Panc1 (cell line): ENCODE measurements around the gene DST. TPM values are rescaled to one million over a fixed set of nuclear protein-coding genes. Genes with fewer than 3 reads are reported as not detected.

Experiments
- ATAC-seq: fragments of 200-7000 bp; cut with Tn5 transposase; 2 replicates; pipeline ENCODE4 v1.9.1; 2020; ENCODE audit warnings: mild to moderate bottlenecking, moderate library complexity
- BruUV-seq: library from RNA; stranded (reverse); fragments of 400-500 nt; replicated peaks from 2 replicates; lab custom pipeline; 2021; lab: Mats Ljungman, UMichigan
- CTCF ChIA-PET: fragments of 300-600 bp; sonication (Branson Sonifier 250); formaldehyde crosslinking; loops from one replicate; lab custom pipeline; 2022; ENCODE audit warnings: antibody characterized with exemption; lab: Charles Lee
- POLR2A ChIA-PET: fragments of 300-600 bp; sonication (Branson Sonifier 250); formaldehyde crosslinking; loops from one replicate; lab custom pipeline; 2022; ENCODE audit warnings: antibody characterized with exemption; lab: Charles Lee
- DNase-seq: peaks from one replicate; pipeline ENCODE4 v3.0.0-alpha.2; 2010; ENCODE audit warnings: low read depth, low spot score
- H3K27ac ChIP-seq: 2 replicates; pipeline ENCODE4 v1.5.1; 2011; ENCODE audit warnings: mild to moderate bottlenecking, low read length, inconsistent platforms
- H3K27me3 ChIP-seq: fragments of 200-500 bp; sonication (Bioruptor generic); 2 replicates; pipeline ENCODE4 v1.6.0; 2014; ENCODE audit warnings: low read length, inconsistent platforms; ENCODE audit not compliant: control insufficient read depth, insufficient read depth
- H3K36me3 ChIP-seq: fragments of 200-500 bp; sonication (Bioruptor generic); 2 replicates; pipeline ENCODE4 v1.5.1; 2014; ENCODE audit warnings: inconsistent platforms, mild to moderate bottlenecking, low read length, moderate library complexity; ENCODE audit not compliant: control insufficient read depth, insufficient read depth
- H3K4me1 ChIP-seq: 2 replicates; pipeline ENCODE4 v1.5.1; 2011; ENCODE audit warnings: inconsistent platforms, mild to moderate bottlenecking, low read length, moderate library complexity; ENCODE audit not compliant: control insufficient read depth, insufficient read depth
- H3K4me3 ChIP-seq, 2 experiments: 2 replicates each; pipeline ENCODE4 v1.5.1; 2011 to 2012; ENCODE audit warnings: low read depth in 2 of 2, low read length in 2 of 2, mild to moderate bottlenecking in 2 of 2, inconsistent platforms in 1 of 2, moderate library complexity in 1 of 2
- H3K9me3 ChIP-seq: fragments of 200-500 bp; sonication (Bioruptor generic); 2 replicates; pipeline ENCODE4 v1.5.1; 2014; ENCODE audit warnings: low read depth, mild to moderate bottlenecking, inconsistent platforms, low read length, moderate library complexity; ENCODE audit not compliant: control insufficient read depth, insufficient read depth
- CTCF ChIP-seq: fragments of 450-650 bp; IDR thresholded peaks from 2 replicates; pipeline ENCODE4 v1.5.1; 2017; ENCODE audit warnings: mild to moderate bottlenecking
- POLR2AphosphoS5 ChIP-seq: IDR thresholded peaks from 2 replicates; pipeline ENCODE4 v1.6.1; 2012; ENCODE audit warnings: mild to moderate bottlenecking, low read depth, low read length, moderate library complexity
- REST ChIP-seq, 2 experiments: IDR thresholded peaks; 2 replicates each; pipeline ENCODE4 v1.6.1; 2011 to 2012; ENCODE audit warnings: low read depth in 2 of 2, control low read depth in 1 of 2, low read length in 1 of 2, mild to moderate bottlenecking in 1 of 2, moderate library complexity in 1 of 2; ENCODE audit not compliant: insufficient read depth in 1 of 2
- SIN3A ChIP-seq: IDR thresholded peaks from 2 replicates; pipeline ENCODE4 v1.6.1; 2012; ENCODE audit warnings: low read depth, mild to moderate bottlenecking, low read length, moderate library complexity, borderline replicate concordance; ENCODE audit not compliant: insufficient read depth
- TCF7L2 ChIP-seq: IDR thresholded peaks from 2 replicates; pipeline ENCODE4 v1.6.1; 2011; ENCODE audit warnings: mild to moderate bottlenecking, low read depth, low read length, inconsistent platforms
- in situ Hi-C: cut with HindIII; loops from 2 replicates; pipeline ENCODE4 v1.10.0; 2016; ENCODE audit warnings: low sequenced_read_pairs, low pct_unique_long_range_greater_than_20kb
- intact Hi-C: fragments of 100-400 bp; cut with micrococcal nuclease; formaldehyde crosslinking; loops from one replicate; pipeline ENCODE4 v1.10.0; 2022; ENCODE audit not compliant: unreplicated experiment
- total RNA-seq: library from RNA; stranded (reverse); gene quantifications from one replicate; pipeline ENCODE4 v1.2.1, GENCODE V29; 2021; ENCODE audit not compliant: unreplicated experiment

Gene DST
- total RNA-seq, 1 experiment from 2014 or later = 230 TPM

GRCh38 chr6:56489559-56489958 is 153.1 kb downstream of the DST start:
- BruUV-seq = no TSS peak
- ChIA-PET POLR2A (no interaction called here), CTCF (no interaction called here)
- Histone ChIP-seq H3K9me3 (no peaks in the 10 kb centered on the region), H3K27ac (no peak overlapping the region), H3K4me3 (no peak overlapping the region), H3K27me3 (no peaks in the 10 kb centered on the region), H3K4me1 (no peaks in the 10 kb centered on the region), H3K36me3 (peaks cover 72% of the 10 kb centered on the region)
- ATAC-seq (no peak), DNase-seq (no peak)
- TF ChIP-seq SIN3A (no peak), REST (IDR thresholded peaks at IDR 0.05; ENCODE audit: insufficient read depth in 1 of 2, low read depth in 2 of 2, low read length in 1 of 2) (no peak), TCF7L2 (no peak), CTCF (no peak), POLR2AphosphoS5 (no peak)
- intact Hi-C loops (no loop called here), in situ Hi-C loops (no loop called here)

GRCh38 chr6:56488281-56488680 is 154.4 kb downstream of the DST start:
- Histone ChIP-seq H3K4me3 (no peak overlapping the region), H3K9me3 (no peaks in the 10 kb centered on the region), H3K27ac (no peak overlapping the region), H3K27me3 (no peaks in the 10 kb centered on the region), H3K36me3 (peaks cover 74% of the 10 kb centered on the region), H3K4me1 (no peaks in the 10 kb centered on the region)
- no TSS peak for BruUV-seq
- intact Hi-C loops (no loop called here), in situ Hi-C loops (no loop called here)
- ATAC-seq (no peak), DNase-seq (no peak)
- ChIA-PET POLR2A (no interaction called here), CTCF (interaction anchor here (1.2 kb wide), 1 partner anchor 107 kb away, joined by 3 read pairs; no protein-coding TSS in a partner anchor)
- TF ChIP-seq TCF7L2 = no peak
- no peak for TF ChIP-seq SIN3A
- no peak for TF ChIP-seq REST (IDR thresholded peaks at IDR 0.05; ENCODE audit: insufficient read depth in 1 of 2, low read depth in 2 of 2, low read length in 1 of 2)
- no peak for TF ChIP-seq CTCF
- TF ChIP-seq POLR2AphosphoS5 = no peak
